GM21786 (cell line): ENCODE results near the gene CASTOR1.
A peak's percentile ranks its signal among the peaks of the same experiment; 100 is the strongest.

Source experiments
- ATAC-seq: cut with Tn5 transposase; IDR thresholded peaks from one replicate; pipeline ENCODE4 v1.9.1; 2021; ENCODE audit not compliant: unreplicated experiment

CASTOR1 gene

GRCh38 chr22:30301995-30302809, 12.9 kb upstream of the CASTOR1 start:
- no peak for ATAC-seq

GRCh38 chr22:30299322-30299721, 10.0 kb upstream of the CASTOR1 start:
- no peak for ATAC-seq

GRCh38 chr22:30297991-30298701, 8.8 kb upstream of the CASTOR1 start:
- ATAC-seq: no peak

- ATAC-seq: no peak
These were observed 8.1 kb upstream of the CASTOR1 start for GRCh38 chr22:30297276-30297990.

GRCh38 chr22:30296833-30297232, 7.5 kb upstream of the CASTOR1 start:
- ATAC-seq: no peak

GRCh38 chr22:30296324-30296723, 7.0 kb upstream of the CASTOR1 start:
- ATAC-seq: no peak

- no peak for ATAC-seq
These were observed 6.3 kb upstream of the CASTOR1 start for GRCh38 chr22:30295576-30295975.

- ATAC-seq: no peak
These were observed 5.5 kb upstream of the CASTOR1 start for GRCh38 chr22:30294830-30295229.

- ATAC-seq: no peak
These were observed 4.8 kb upstream of the CASTOR1 start for GRCh38 chr22:30294066-30294465.

- no peak for ATAC-seq
These were observed 3.7 kb upstream of the CASTOR1 start for GRCh38 chr22:30293026-30293425.

GRCh38 chr22:30292069-30292970, 3.0 kb upstream of the CASTOR1 start:
- ATAC-seq: no peak

GRCh38 chr22:30291058-30291892, 2.0 kb upstream of the CASTOR1 start:
- no peak for ATAC-seq

GRCh38 chr22:30290342-30291057, 1.2 kb upstream of the CASTOR1 start:
- no peak for ATAC-seq

- peak; percentile 8 for ATAC-seq
These were observed 642 bp upstream of the CASTOR1 start for GRCh38 chr22:30289980-30290313.

GRCh38 chr22:30288419-30289140, 725 bp downstream of the CASTOR1 start:
- no peak for ATAC-seq

- no peak for ATAC-seq
These were observed 1.5 kb downstream of the CASTOR1 start for GRCh38 chr22:30287648-30288418.

- ATAC-seq: no peak
These were observed 2.3 kb downstream of the CASTOR1 start for GRCh38 chr22:30286813-30287647.
